ENCODE results near the gene NIM1K. TPM values are rescaled to one million over a fixed set of nuclear protein-coding genes. Genes with fewer than 3 reads are reported as not detected.

NIM1K gene
- total RNA-seq, 1 experiment from 2014 or later: 0.07 TPM

DNA sequence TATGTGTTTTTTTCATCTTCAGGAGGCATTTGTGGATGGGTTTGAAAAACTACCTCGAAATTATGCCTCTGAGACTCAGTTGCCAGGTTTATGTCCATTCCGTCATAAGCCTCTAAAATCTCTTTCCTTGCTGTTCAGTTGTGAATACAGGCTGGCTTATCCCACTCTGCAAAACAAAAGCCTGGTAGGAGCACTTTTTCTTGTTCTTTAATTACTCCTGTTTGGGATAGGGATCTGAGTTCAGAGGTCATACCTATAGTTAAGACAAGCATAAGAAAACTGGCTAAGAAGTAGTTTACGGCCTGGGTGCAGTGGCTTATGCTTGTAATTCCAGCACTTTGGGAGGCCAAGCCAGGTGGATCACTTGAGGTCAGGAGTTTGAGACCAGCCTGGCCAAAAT, 47.0 kb upstream of the NIM1K start (continued):
- TF ChIP-seq ZNF532 (CRISPR knock-in tag; IDR thresholded peaks at IDR 0.05; ENCODE audit: borderline replicate concordance) (no peak), ZNF671 (CRISPR knock-in tag; IDR thresholded peaks at IDR 0.05) (no peak), EMX1 (CRISPR knock-in tag; IDR thresholded peaks at IDR 0.05) (no peak), TP53 (CRISPR knock-in tag; IDR thresholded peaks at IDR 0.05) (no peak), GRHL2 (CRISPR knock-in tag; IDR thresholded peaks at IDR 0.05; ENCODE audit: insufficient replicate concordance, severe bottlenecking) (no peak), JAZF1 (CRISPR knock-in tag; IDR thresholded peaks at IDR 0.05) (no peak), E2F5 (CRISPR knock-in tag; IDR thresholded peaks at IDR 0.05) (no peak), FOXP1 (CRISPR knock-in tag; IDR thresholded peaks at IDR 0.05; ENCODE audit: borderline replicate concordance) (no peak)
- TF ChIP-seq, protein P1, sequence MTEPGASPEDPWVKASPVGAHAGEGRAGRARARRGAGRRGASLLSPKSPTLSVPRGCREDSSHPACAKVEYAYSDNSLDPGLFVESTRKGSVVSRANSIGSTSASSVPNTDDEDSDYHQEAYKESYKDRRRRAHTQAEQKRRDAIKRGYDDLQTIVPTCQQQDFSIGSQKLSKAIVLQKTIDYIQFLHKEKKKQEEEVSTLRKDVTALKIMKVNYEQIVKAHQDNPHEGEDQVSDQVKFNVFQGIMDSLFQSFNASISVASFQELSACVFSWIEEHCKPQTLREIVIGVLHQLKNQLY (CRISPR knock-in tag; IDR thresholded peaks at IDR 0.05): no peak

GRCh38 chr5:43146958-43147357, 45.1 kb upstream of the NIM1K start:
- ATAC-seq (no peak), DNase-seq (ENCODE audit: low spot score) (no peak)
- Mint-ChIP-seq H3K27me3 (ENCODE audit: low read depth) (no peaks in the 10 kb centered on the region), H3K4me3 (no peak overlapping the region), H3K4me1 (peaks cover 10% of the 10 kb centered on the region), H3K9me3 (no peaks in the 10 kb centered on the region), H3K27ac (no peak overlapping the region), H3K36me3 (peaks cover 24% of the 10 kb centered on the region)
- TF ChIP-seq, protein P2, sequence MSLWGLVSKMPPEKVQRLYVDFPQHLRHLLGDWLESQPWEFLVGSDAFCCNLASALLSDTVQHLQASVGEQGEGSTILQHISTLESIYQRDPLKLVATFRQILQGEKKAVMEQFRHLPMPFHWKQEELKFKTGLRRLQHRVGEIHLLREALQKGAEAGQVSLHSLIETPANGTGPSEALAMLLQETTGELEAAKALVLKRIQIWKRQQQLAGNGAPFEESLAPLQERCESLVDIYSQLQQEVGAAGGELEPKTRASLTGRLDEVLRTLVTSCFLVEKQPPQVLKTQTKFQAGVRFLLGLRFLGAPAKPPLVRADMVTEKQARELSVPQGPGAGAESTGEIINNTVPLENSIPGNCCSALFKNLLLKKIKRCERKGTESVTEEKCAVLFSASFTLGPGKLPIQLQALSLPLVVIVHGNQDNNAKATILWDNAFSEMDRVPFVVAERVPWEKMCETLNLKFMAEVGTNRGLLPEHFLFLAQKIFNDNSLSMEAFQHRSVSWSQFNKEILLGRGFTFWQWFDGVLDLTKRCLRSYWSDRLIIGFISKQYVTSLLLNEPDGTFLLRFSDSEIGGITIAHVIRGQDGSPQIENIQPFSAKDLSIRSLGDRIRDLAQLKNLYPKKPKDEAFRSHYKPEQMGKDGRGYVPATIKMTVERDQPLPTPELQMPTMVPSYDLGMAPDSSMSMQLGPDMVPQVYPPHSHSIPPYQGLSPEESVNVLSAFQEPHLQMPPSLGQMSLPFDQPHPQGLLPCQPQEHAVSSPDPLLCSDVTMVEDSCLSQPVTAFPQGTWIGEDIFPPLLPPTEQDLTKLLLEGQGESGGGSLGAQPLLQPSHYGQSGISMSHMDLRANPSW (CRISPR knock-in tag; conservative IDR thresholded peaks at IDR 0.05; ENCODE audit: low read depth): no peak
- TF ChIP-seq, protein P1 (CRISPR knock-in tag; IDR thresholded peaks at IDR 0.05): no peak
- TF ChIP-seq ATF6 (CRISPR knock-in tag; IDR thresholded peaks at IDR 0.05): no peak
- no peak for TF ChIP-seq ZNF232 (CRISPR knock-in tag; IDR thresholded peaks at IDR 0.05)
- no peak for TF ChIP-seq RORB (CRISPR knock-in tag; IDR thresholded peaks at IDR 0.05)
- CTCF ChIA-PET: no interaction called here
- POLR2A ChIA-PET: no interaction called here
